B cell (primary cell): ENCODE results near the gene CAP1. TPM values are rescaled to one million over a fixed set of nuclear protein-coding genes. Genes with fewer than 3 reads are reported as not detected.

Experiments used
- ATAC-seq: fragments of 200-7000 bp; cut with Tn5 transposase; one replicate; pipeline ENCODE4 v1.10.0; 2021; ENCODE audit warnings: low read depth, mild to moderate bottlenecking, moderate number of reproducible peaks, moderate library complexity
- CTCF ChIA-PET: fragments of 350-600 bp; sonication (Branson Sonifier 250); formaldehyde crosslinking; loops from one replicate; lab custom pipeline; 2021; ENCODE audit warnings: antibody characterized with exemption, inconsistent platforms; lab: Charles Lee
- POLR2A ChIA-PET: fragments of 350-600 bp; sonication (Branson Sonifier 250); formaldehyde crosslinking; loops from one replicate; lab custom pipeline; 2021; ENCODE audit warnings: antibody characterized with exemption; lab: Charles Lee
- DNase-seq: peaks from one replicate; pipeline ENCODE4 v3.0.0; 2013
- H2AFZ ChIP-seq: 2 replicates; pipeline ENCODE4 v1.6.1; 2012; ENCODE audit warnings: mild to moderate bottlenecking, low read depth, low read length; ENCODE audit not compliant: insufficient read depth, poor library complexity, severe bottlenecking
- H3K27ac ChIP-seq, 2 donors: 1 replicate in 1 of 2; 2 replicates in 1 of 2; pipeline ENCODE4 v1.5.1; 2012 to 2013; ENCODE audit warnings: low read length in 2 of 2, mild to moderate bottlenecking in 2 of 2, moderate library complexity in 1 of 2
- H3K27me3 ChIP-seq, 4 experiments: fragments of 200-600 bp in 1 of 4; sonication (generic) in 1 of 4; replicated peaks in 1 of 4; 1 replicate in 2 of 4; 2 replicates in 2 of 4; pipeline versions ENCODE4 v1.6.1 to v1.7.0; 2013 to 2016; ENCODE audit warnings: low read length in 3 of 4, mild to moderate bottlenecking in 2 of 4, mixed read lengths in 1 of 4, moderate library complexity in 1 of 4; ENCODE audit not compliant: insufficient read depth in 4 of 4, control insufficient read depth in 3 of 4; ENCODE audit errors: control extremely low read depth in 1 of 4
- H3K36me3 ChIP-seq, 2 experiments: replicated peaks in 1 of 2; 1 replicate in 1 of 2; 2 replicates in 1 of 2; pipeline versions ENCODE4 v1.6.1 to v1.7.1; 2013; ENCODE audit warnings: low read length in 1 of 2; ENCODE audit not compliant: insufficient read depth in 2 of 2, control insufficient read depth in 1 of 2; ENCODE audit errors: control extremely low read depth in 1 of 2, extremely low read depth in 1 of 2
- H3K4me1 ChIP-seq, 2 donors: fragments of 200-600 bp in 1 of 2; sonication (generic) in 1 of 2; 1 replicate in 1 of 2; 2 replicates in 1 of 2; pipeline versions ENCODE4 v1.5.1 to v1.6.1; 2013 to 2017; ENCODE audit warnings: low read length in 2 of 2; ENCODE audit not compliant: control insufficient read depth in 2 of 2, insufficient read depth in 2 of 2
- H3K4me2 ChIP-seq: replicated peaks from 2 replicates; pipeline ENCODE3; 2012; ENCODE audit warnings: mild to moderate bottlenecking, low read depth, low read length; ENCODE audit not compliant: poor library complexity, severe bottlenecking
- H3K4me3 ChIP-seq, 5 experiments: fragments of 200-600 bp in 1 of 5; sonication (generic) in 1 of 5; 1 replicate in 3 of 5; 2 replicates in 2 of 5; pipeline versions ENCODE4 v1.5.1 to v1.7.0; 2011 to 2016; ENCODE audit warnings: low read length in 4 of 5, mild to moderate bottlenecking in 4 of 5, low read depth in 2 of 5, control low read depth in 1 of 5, moderate library complexity in 1 of 5; ENCODE audit not compliant: insufficient read depth in 1 of 5; ENCODE audit errors: control extremely low read depth in 1 of 5, extremely low read depth in 1 of 5
- H3K79me2 ChIP-seq: fragments of 200-600 bp; sonication (generic); one replicate; pipeline ENCODE4 v1.6.0; 2016; ENCODE audit warnings: low read length; ENCODE audit not compliant: control insufficient read depth, insufficient read depth
- H3K9ac ChIP-seq: fragments of 200-600 bp; sonication (generic); 2 replicates; pipeline ENCODE4 v1.6.1; 2017; ENCODE audit warnings: mild to moderate bottlenecking, low read length, moderate library complexity
- H3K9me3 ChIP-seq, 3 donors: one replicate each; pipeline versions ENCODE4 v1.6.1 to v1.7.1; 2013; ENCODE audit warnings: low read length in 2 of 3; ENCODE audit not compliant: control insufficient read depth in 2 of 3, insufficient read depth in 1 of 3; ENCODE audit errors: control extremely low read depth in 1 of 3
- H4K20me1 ChIP-seq: 2 replicates; pipeline ENCODE4 v1.6.0; 2012; ENCODE audit warnings: mild to moderate bottlenecking, low read length; ENCODE audit not compliant: insufficient read depth, control insufficient read depth, poor library complexity, severe bottlenecking
- H3K27ac Mint-ChIP-seq: one replicate; pipeline ENCODE4 v1.8.0; 2021; ENCODE audit warnings: mixed read lengths
- H3K27me3 Mint-ChIP-seq: one replicate; pipeline ENCODE4 v1.8.0; 2021; ENCODE audit warnings: mixed read lengths
- H3K4me1 Mint-ChIP-seq: one replicate; pipeline ENCODE4 v1.8.0; 2021; ENCODE audit warnings: mixed read lengths
- H3K4me3 Mint-ChIP-seq: one replicate; pipeline ENCODE4 v1.8.0; 2021; ENCODE audit warnings: mixed read lengths
- H3K9me3 Mint-ChIP-seq: one replicate; pipeline ENCODE4 v1.8.0; 2022; ENCODE audit warnings: mixed read lengths; ENCODE audit not compliant: insufficient read depth
- EZH2 ChIP-seq: IDR thresholded peaks from 2 replicates; pipeline ENCODE4 v1.6.1; 2012; ENCODE audit warnings: borderline replicate concordance, low read depth, mild to moderate bottlenecking, moderate library complexity, low read length; ENCODE audit not compliant: insufficient read depth, poor library complexity, severe bottlenecking
- WGBS: methylation state at CpG from one replicate; pipeline ENCODE4 v1.1.5; 2013; ENCODE audit warnings: missing lambda C conversion rate; ENCODE audit not compliant: insufficient coverage; 5-methylcytosine and 5-hydroxymethylcytosine counted together
- intact Hi-C: fragments of 100-400 bp; cut with micrococcal nuclease; formaldehyde crosslinking; loops from one replicate; pipeline ENCODE4 v1.10.0; 2022
- polyA plus RNA-seq: library from polyadenylated mRNA; depleted of rRNA; stranded (reverse); fragments of >200 nt; gene quantifications from 2 replicates; pipeline ENCODE4 v1.2.3, GENCODE V29; 2012
- total RNA-seq, 2 donors: library from RNA; stranded (reverse); fragments of 120-200 nt in 1 of 2; gene quantifications; 1 replicate in 1 of 2; 2 replicates in 1 of 2; pipeline versions ENCODE4 v1.2.3 to v1.2.4, GENCODE V29; 2013 to 2022
- TF ChIP-seq, protein P1 (sequence below): fragments of 200-600 bp; IDR thresholded peaks from one replicate; pipeline ENCODE4 v1.8.0; 2022; ENCODE audit warnings: antibody characterized with exemption, mild to moderate bottlenecking

Gene CAP1
- total and polyA plus RNA-seq, 2 donors (not counting 1 experiment from before 2014, with no cell fraction given), result 175 to 203 TPM

DNA sequence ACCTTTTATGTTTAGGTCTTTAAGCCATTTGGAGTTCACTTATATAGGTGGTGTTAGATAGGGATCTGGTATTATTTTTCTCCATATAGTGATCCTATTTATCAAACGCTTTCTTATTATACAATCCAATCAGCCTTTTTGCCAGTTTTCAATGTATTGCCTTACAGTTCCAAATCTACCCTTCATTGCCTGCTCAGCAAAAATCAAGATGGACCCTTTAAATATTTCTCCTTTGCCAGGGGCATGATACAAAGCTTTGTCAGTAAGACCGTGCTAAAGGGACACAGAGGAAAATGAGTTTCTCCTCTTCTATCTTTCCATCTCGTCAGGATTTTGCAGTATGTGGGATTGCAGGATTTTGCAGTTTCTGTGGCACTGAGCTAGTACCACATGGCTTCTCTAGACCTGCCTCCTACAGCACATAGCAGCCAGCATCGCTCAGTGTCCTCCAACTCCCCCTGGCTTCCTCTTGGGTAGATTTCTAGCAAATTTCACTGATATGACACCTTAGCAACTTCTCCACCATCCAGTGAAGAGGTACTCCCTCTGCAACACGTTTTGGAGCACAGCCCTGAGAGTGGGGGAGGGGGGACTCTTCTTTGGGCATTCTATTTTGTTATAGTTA lies 22.5 kb upstream of the CAP1 start:
- intact Hi-C loops, result no loop called here
- no peak overlapping the region for H3K9ac ChIP-seq
- no peaks in the 10 kb centered on the region for H3K36me3 ChIP-seq
- H3K4me3 ChIP-seq, result no peak overlapping the region
- WGBS, result 80% methylated on average over 1 of the region's 5 CpGs
- ATAC-seq, result no peak
- no peak overlapping the region for H2AFZ ChIP-seq
- CTCF ChIA-PET, result interaction anchor here (1.4 to 1.5 kb wide), 2 partner anchors 21 to 99 kb away, joined by 3 to 5 read pairs; no protein-coding TSS in a partner anchor
- Mint-ChIP-seq H3K9me3 (no peaks in the 10 kb centered on the region), H3K27ac (no peak overlapping the region), H3K27me3 (no peaks in the 10 kb centered on the region), H3K4me1 (peaks cover 15% of the 10 kb centered on the region), H3K4me3 (no peak overlapping the region)
- no peak for DNase-seq
- no peaks in the 10 kb centered on the region for H4K20me1 ChIP-seq
- peaks cover 17 to 19% of the 10 kb centered on the region in 2 donors for H3K4me1 ChIP-seq
- H3K79me2 ChIP-seq, result peaks cover under 1% of the 10 kb centered on the region
- POLR2A ChIA-PET, result no interaction called here
- H3K27ac ChIP-seq, result no peak overlapping the region
- TF ChIP-seq, protein P1, sequence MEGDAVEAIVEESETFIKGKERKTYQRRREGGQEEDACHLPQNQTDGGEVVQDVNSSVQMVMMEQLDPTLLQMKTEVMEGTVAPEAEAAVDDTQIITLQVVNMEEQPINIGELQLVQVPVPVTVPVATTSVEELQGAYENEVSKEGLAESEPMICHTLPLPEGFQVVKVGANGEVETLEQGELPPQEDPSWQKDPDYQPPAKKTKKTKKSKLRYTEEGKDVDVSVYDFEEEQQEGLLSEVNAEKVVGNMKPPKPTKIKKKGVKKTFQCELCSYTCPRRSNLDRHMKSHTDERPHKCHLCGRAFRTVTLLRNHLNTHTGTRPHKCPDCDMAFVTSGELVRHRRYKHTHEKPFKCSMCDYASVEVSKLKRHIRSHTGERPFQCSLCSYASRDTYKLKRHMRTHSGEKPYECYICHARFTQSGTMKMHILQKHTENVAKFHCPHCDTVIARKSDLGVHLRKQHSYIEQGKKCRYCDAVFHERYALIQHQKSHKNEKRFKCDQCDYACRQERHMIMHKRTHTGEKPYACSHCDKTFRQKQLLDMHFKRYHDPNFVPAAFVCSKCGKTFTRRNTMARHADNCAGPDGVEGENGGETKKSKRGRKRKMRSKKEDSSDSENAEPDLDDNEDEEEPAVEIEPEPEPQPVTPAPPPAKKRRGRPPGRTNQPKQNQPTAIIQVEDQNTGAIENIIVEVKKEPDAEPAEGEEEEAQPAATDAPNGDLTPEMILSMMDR, result no peak
- no peak for TF ChIP-seq EZH2
- H3K9me3 ChIP-seq, result peaks cover 0 to 9% (median 2%) of the 10 kb centered on the region in 3 donors
- H3K4me2 ChIP-seq, result no peak overlapping the region
- no peaks in the 10 kb centered on the region for H3K27me3 ChIP-seq

DNA sequence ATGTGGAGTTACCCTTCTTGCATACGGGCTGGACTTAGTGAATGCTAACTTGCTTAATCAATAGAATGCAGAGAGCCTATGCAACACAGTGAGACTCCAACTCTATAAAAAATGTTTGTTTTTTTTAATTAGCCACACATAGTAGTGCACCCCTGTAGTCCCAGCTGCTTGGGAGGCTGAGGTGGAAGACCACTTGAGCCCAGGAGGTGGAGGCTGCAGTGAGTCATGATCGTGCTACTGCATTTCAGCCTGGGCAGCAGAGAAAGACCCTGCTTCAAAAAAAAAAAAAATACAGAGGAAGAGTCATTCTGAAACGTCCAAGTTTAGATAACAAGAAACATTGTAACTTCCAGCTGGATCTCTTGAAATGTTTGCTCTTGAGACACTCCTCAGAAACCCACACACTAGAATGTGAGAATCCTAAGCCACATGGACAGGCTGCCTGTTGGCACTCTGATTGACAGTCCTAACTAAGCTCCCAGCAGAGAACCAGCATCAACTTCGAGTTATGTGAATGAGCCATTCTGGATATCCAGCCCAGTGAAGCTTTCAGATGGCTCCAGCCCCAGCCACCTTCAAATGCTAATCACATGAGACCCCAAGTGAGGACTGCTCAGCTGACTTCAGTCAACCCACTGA lies 20.0 kb upstream of the CAP1 start:
- Histone ChIP-seq H3K27ac (no peak overlapping the region), H3K4me3 (no peak overlapping the region), H3K9me3 (peaks cover 0 to 7% (median 0%) of the 10 kb centered on the region in 3 donors), H4K20me1 (no peaks in the 10 kb centered on the region), H3K27me3 (no peaks in the 10 kb centered on the region), H3K79me2 (peaks cover 4% of the 10 kb centered on the region), H3K4me1 (peaks cover 16 to 21% of the 10 kb centered on the region in 2 donors), H3K9ac (no peak overlapping the region), H2AFZ (no peak overlapping the region), H3K36me3 (no peaks in the 10 kb centered on the region), H3K4me2 (no peak overlapping the region)
- TF ChIP-seq, protein P1, result no peak
- ATAC-seq (no peak), DNase-seq (no peak)
- Mint-ChIP-seq H3K4me3 (no peak overlapping the region), H3K4me1 (peaks cover 11% of the 10 kb centered on the region), H3K27me3 (no peaks in the 10 kb centered on the region), H3K27ac (no peak overlapping the region), H3K9me3 (no peaks in the 10 kb centered on the region)
- WGBS, result 89% methylated on average over 2 of the region's 4 CpGs
- intact Hi-C loops, result no loop called here
- ChIA-PET POLR2A (interaction anchor here (0.7 kb wide), 1 partner anchor 20 kb away, joined by 5 read pairs; no protein-coding TSS in a partner anchor), CTCF (interaction anchor here (0.7 to 1.4 kb wide), 5 partner anchors 9 to 197 kb away, joined by 3 to 6 read pairs (median 3); no protein-coding TSS in a partner anchor)
